HepG2 (cell line): ENCODE data around the gene WDR93. TPM values are rescaled to one million over a fixed set of nuclear protein-coding genes. Genes with fewer than 3 reads are reported as not detected.

ENCODE experiments used
- ARNT2 ChIP-seq: sonication (generic); formaldehyde crosslinking; IDR thresholded peaks from 2 replicates; pipeline ENCODE4 v1.8.0; 2022; ENCODE audit warnings: mild to moderate bottlenecking, low read depth, missing genetic modification reagents, moderate library complexity
- CC2D1A ChIP-seq: sonication (generic); formaldehyde crosslinking; IDR thresholded peaks from 2 replicates; pipeline ENCODE4 v1.8.1; 2023; ENCODE audit warnings: mild to moderate bottlenecking, missing genetic modification reagents
- DNMT3B ChIP-seq: conservative IDR thresholded peaks from 2 replicates; pipeline ENCODE4 v1.6.1; 2016; ENCODE audit warnings: missing biosample characterization, control low read depth
- EP300 ChIP-seq, 3 experiments: sonication (generic) in 1 of 3; formaldehyde crosslinking in 1 of 3; IDR thresholded peaks; 2 replicates each; pipeline versions ENCODE4 v1.5.1 to v1.6.1; 2011 to 2020; ENCODE audit warnings: low read depth in 2 of 3, low read length in 2 of 3, borderline replicate concordance in 1 of 3, improper control_type of control experiment in 1 of 3, mild to moderate bottlenecking in 1 of 3, missing genetic modification reagents in 1 of 3, moderate library complexity in 1 of 3
- EZH2 ChIP-seq: conservative IDR thresholded peaks from 2 replicates; pipeline ENCODE4 v1.6.1; 2012; ENCODE audit warnings: mild to moderate bottlenecking, low read depth, low read length, moderate library complexity
- FOXP4 ChIP-seq: sonication (generic); formaldehyde crosslinking; IDR thresholded peaks from 2 replicates; pipeline ENCODE4 v1.4.0; 2020; ENCODE audit warnings: missing genetic modification reagents
- HNRNPH1 ChIP-seq: fragments of 200-400 bp; formaldehyde crosslinking; optimal IDR thresholded peaks from 2 replicates; pipeline ENCODE3; 2017; ENCODE audit warnings: mild to moderate bottlenecking, low read depth, low read length
- KLF13 ChIP-seq: sonication (generic); formaldehyde crosslinking; IDR thresholded peaks from 2 replicates; pipeline ENCODE4 v1.4.0; 2020; ENCODE audit warnings: mild to moderate bottlenecking, missing genetic modification reagents
- MAFK ChIP-seq, 2 experiments: IDR thresholded peaks in 1 of 2; conservative IDR thresholded peaks in 1 of 2; 2 replicates each; pipeline ENCODE4 v1.6.1; 2011; ENCODE audit warnings: improper control_type of control experiment in 2 of 2, low read length in 2 of 2
- MBD4 ChIP-seq: IDR thresholded peaks from 2 replicates; pipeline ENCODE4 v1.6.1; 2012; ENCODE audit warnings: low read length, inconsistent platforms, borderline replicate concordance
- MEIS1 ChIP-seq: sonication (generic); formaldehyde crosslinking; IDR thresholded peaks from 2 replicates; pipeline ENCODE4 v1.9.0; 2021; ENCODE audit warnings: mild to moderate bottlenecking, missing genetic modification reagents, moderate library complexity, borderline replicate concordance
- NCOA2 ChIP-seq: sonication (generic); formaldehyde crosslinking; IDR thresholded peaks from 2 replicates; pipeline ENCODE4 v1.8.0; 2022; ENCODE audit warnings: inconsistent platforms
- PHB2 ChIP-seq: fragments of 450-650 bp; IDR thresholded peaks from 2 replicates; pipeline ENCODE4 v1.6.1; 2018; ENCODE audit not compliant: partially characterized antibody
- PHF8 ChIP-seq: sonication (generic); formaldehyde crosslinking; IDR thresholded peaks from 2 replicates; pipeline ENCODE4 v1.5.0; 2020; ENCODE audit warnings: missing genetic modification reagents
- PITX1 ChIP-seq: sonication (generic); formaldehyde crosslinking; IDR thresholded peaks from 2 replicates; pipeline ENCODE4 v1.5.1; 2020; ENCODE audit warnings: mild to moderate bottlenecking, missing genetic modification reagents
- STAT6 ChIP-seq: sonication (generic); formaldehyde crosslinking; IDR thresholded peaks from 2 replicates; pipeline ENCODE4 v1.4.0; 2020; ENCODE audit warnings: missing genetic modification reagents, mild to moderate bottlenecking, borderline replicate concordance
- ZBTB7B ChIP-seq: sonication (generic); formaldehyde crosslinking; IDR thresholded peaks from 2 replicates; pipeline ENCODE4 v1.4.0; 2020; ENCODE audit warnings: missing genetic modification reagents
- ZFP91 ChIP-seq: sonication (generic); formaldehyde crosslinking; IDR thresholded peaks from 2 replicates; pipeline ENCODE4 v1.9.0; 2022; ENCODE audit warnings: missing genetic modification reagents, mild to moderate bottlenecking, borderline replicate concordance
- ZNF138 ChIP-seq: sonication (generic); formaldehyde crosslinking; IDR thresholded peaks from 2 replicates; pipeline ENCODE4 v1.5.0; 2020; ENCODE audit warnings: mild to moderate bottlenecking, low read depth, missing genetic modification reagents
- ZNF207 ChIP-seq: fragments of 450-650 bp; IDR thresholded peaks from 2 replicates; pipeline ENCODE4 v1.6.1; 2016; ENCODE audit warnings: antibody characterized with exemption, borderline replicate concordance
- ZNF296 ChIP-seq: sonication (generic); formaldehyde crosslinking; conservative IDR thresholded peaks from 2 replicates; pipeline ENCODE4 v1.5.0; 2020; ENCODE audit warnings: mild to moderate bottlenecking, missing genetic modification reagents
- ZNF3 ChIP-seq: IDR thresholded peaks from 2 replicates; pipeline ENCODE4 v1.7.0; 2017; ENCODE audit warnings: inconsistent platforms
- ZNF562 ChIP-seq: sonication (generic); formaldehyde crosslinking; IDR thresholded peaks from 2 replicates; pipeline ENCODE4 v1.8.0; 2022; ENCODE audit warnings: missing genetic modification reagents, borderline replicate concordance
- ZNF570 ChIP-seq: sonication (generic); formaldehyde crosslinking; IDR thresholded peaks from 2 replicates; pipeline ENCODE4 v1.4.0; 2020; ENCODE audit warnings: mild to moderate bottlenecking, missing genetic modification reagents, borderline replicate concordance
- polyA plus RNA-seq, 8 experiments: library from polyadenylated mRNA; depleted of rRNA in 3 of 8; stranded (reverse) in 7 of 8; unstranded in 1 of 8; fragments of >200 nt; fragmentation: Illumina TruSeq in 4 of 8; extraction: Trizol in 4 of 8; gene quantifications; 2 replicates each; pipeline versions ENCODE4 v1.2.1 to v1.2.3, GENCODE V29; 2011 to 2016; ENCODE audit warnings: low read depth in 4 of 8, missing spikeins in 1 of 8, mixed read lengths in 1 of 8; ENCODE audit not compliant: insufficient read depth in 1 of 8
- total RNA-seq, 5 experiments: library from RNA; depleted of rRNA; stranded (reverse); fragments of >200 nt; fragmentation: Illumina TruSeq; extraction: Trizol; gene quantifications; 2 replicates each; pipeline ENCODE4 v1.2.3, GENCODE V29; 2016; ENCODE audit warnings: low read depth in 1 of 5

WDR93 gene
- total and polyA plus RNA-seq, 2 of the 13 experiments (the other 11 are each of a cell fraction or from before 2014, with no cell fraction given), result 0.07 TPM; not detected in 1

- TF ChIP-seq PITX1 (CRISPR knock-in tag), result peak; percentile 54; the same call in 1 of the 2 replicates
- no peak for TF ChIP-seq EZH2
- no peak for TF ChIP-seq PHF8 (CRISPR knock-in tag)
- no peak for TF ChIP-seq ZNF570 (CRISPR knock-in tag)
- no peak for TF ChIP-seq NCOA2
- peak; percentile 79 for TF ChIP-seq ZFP91 (CRISPR knock-in tag)
- no peak for TF ChIP-seq CC2D1A
- TF ChIP-seq ZNF562 (CRISPR knock-in tag), result no peak
- no peak for TF ChIP-seq DNMT3B (CRISPR knock-in tag)
- no peak for TF ChIP-seq KLF13 (CRISPR knock-in tag)
- no peak for TF ChIP-seq ZNF3 (CRISPR knock-in tag)
- TF ChIP-seq FOXP4 (CRISPR knock-in tag), result 0 out of 2 replicates have a peak, but pooled peaks have one; percentile 16
- TF ChIP-seq STAT6, result no peak
- TF ChIP-seq ZBTB7B (CRISPR knock-in tag), result no peak
- no peak for TF ChIP-seq MEIS1 (CRISPR knock-in tag)
- no peak for TF ChIP-seq MAFK (conservative IDR thresholded peaks at IDR 0.05 in 1 of 2, IDR thresholded peaks at IDR 0.05 in 1 of 2; ENCODE audit: low read length in 2 of 2)
- TF ChIP-seq ZNF138 (CRISPR knock-in tag), result no peak
- no peak for TF ChIP-seq HNRNPH1
- TF ChIP-seq ZNF296 (CRISPR knock-in tag), result 0 out of 2 replicates have a peak, but pooled peaks have one; percentile 30
- no peak for TF ChIP-seq EP300 (IDR thresholded peaks at IDR 0.05; ENCODE audit: low read depth in 2 of 2, low read length in 2 of 2)
- TF ChIP-seq EP300 (CRISPR knock-in tag; IDR thresholded peaks at IDR 0.05; ENCODE audit: borderline replicate concordance), result no peak
- TF ChIP-seq PHB2, result no peak
- TF ChIP-seq ZNF207, result no peak
- 0 out of 2 replicates have a peak, but pooled peaks have one; percentile 32 for TF ChIP-seq ARNT2 (CRISPR knock-in tag)
- TF ChIP-seq MBD4, result no peak
Observed at GRCh38 chr15:89776274-89777072, 85.9 kb downstream of the WDR93 start, which contains the start of gene MESP2 (continued).
